Measurements from ENCODE around the gene RICTOR.

The RICTOR gene

GRCh38 chr5:39053189-39053588 is 21.0 kb downstream of the RICTOR start:
- no peaks in the 10 kb centered on the region for H3K9me3 ChIP-seq (ENCODE audit: low read length)
- no peak overlapping the region for H2AFZ ChIP-seq (ENCODE audit: low read length)
- TF ChIP-seq EZH2 (IDR thresholded peaks at IDR 0.05; ENCODE audit: borderline replicate concordance, low read length), result no peak
- TF ChIP-seq, protein P1, sequence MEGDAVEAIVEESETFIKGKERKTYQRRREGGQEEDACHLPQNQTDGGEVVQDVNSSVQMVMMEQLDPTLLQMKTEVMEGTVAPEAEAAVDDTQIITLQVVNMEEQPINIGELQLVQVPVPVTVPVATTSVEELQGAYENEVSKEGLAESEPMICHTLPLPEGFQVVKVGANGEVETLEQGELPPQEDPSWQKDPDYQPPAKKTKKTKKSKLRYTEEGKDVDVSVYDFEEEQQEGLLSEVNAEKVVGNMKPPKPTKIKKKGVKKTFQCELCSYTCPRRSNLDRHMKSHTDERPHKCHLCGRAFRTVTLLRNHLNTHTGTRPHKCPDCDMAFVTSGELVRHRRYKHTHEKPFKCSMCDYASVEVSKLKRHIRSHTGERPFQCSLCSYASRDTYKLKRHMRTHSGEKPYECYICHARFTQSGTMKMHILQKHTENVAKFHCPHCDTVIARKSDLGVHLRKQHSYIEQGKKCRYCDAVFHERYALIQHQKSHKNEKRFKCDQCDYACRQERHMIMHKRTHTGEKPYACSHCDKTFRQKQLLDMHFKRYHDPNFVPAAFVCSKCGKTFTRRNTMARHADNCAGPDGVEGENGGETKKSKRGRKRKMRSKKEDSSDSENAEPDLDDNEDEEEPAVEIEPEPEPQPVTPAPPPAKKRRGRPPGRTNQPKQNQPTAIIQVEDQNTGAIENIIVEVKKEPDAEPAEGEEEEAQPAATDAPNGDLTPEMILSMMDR (IDR thresholded peaks at IDR 0.05; ENCODE audit: low read length), result no peak
- no peak overlapping the region for H3K27ac ChIP-seq (ENCODE audit: low read depth, low read length, poor library complexity, severe bottlenecking)
- H3K36me3 ChIP-seq (ENCODE audit: insufficient read depth, low read length), result 0 out of 2 replicates have a peak, but pooled peaks cover 16% of the 10 kb centered on the region
- no peak overlapping the region for H3K4me2 ChIP-seq (ENCODE audit: low read length)
- H3K79me2 ChIP-seq (ENCODE audit: insufficient read depth, low read length), result peaks cover 79% of the 10 kb centered on the region
- no peaks in the 10 kb centered on the region for H3K27me3 ChIP-seq (ENCODE audit: insufficient read depth, low read length)
- no peak overlapping the region for H3K4me3 ChIP-seq (ENCODE audit: low read depth, low read length, poor library complexity, severe bottlenecking)
- no peaks in the 10 kb centered on the region for H3K9me2 ChIP-seq (ENCODE audit: low read depth, low read length)
- H3K4me1 ChIP-seq (ENCODE audit: insufficient read depth, low read length, severe bottlenecking), result peaks cover 6% of the 10 kb centered on the region
- no peaks in the 10 kb centered on the region for H3F3A ChIP-seq (ENCODE audit: insufficient read depth, low read length)
- H3K9ac ChIP-seq (ENCODE audit: low read length), result no peak overlapping the region
- H4K20me1 ChIP-seq (ENCODE audit: insufficient read depth, low read length), result no peaks in the 10 kb centered on the region

- Histone ChIP-seq H3K36me3 (ENCODE audit: insufficient read depth, low read length) (0 out of 2 replicates have a peak, but pooled peaks cover 16% of the 10 kb centered on the region), H3K27me3 (ENCODE audit: insufficient read depth, low read length) (no peaks in the 10 kb centered on the region), H3F3A (ENCODE audit: insufficient read depth, low read length) (no peaks in the 10 kb centered on the region), H3K9me3 (ENCODE audit: low read length) (0 out of 2 replicates have a peak, but pooled peaks cover 2% of the 10 kb centered on the region), H4K20me1 (ENCODE audit: insufficient read depth, low read length) (no peaks in the 10 kb centered on the region), H3K27ac (ENCODE audit: low read depth, low read length, poor library complexity, severe bottlenecking) (no peak overlapping the region), H3K9ac (ENCODE audit: low read length) (no peak overlapping the region), H3K4me1 (ENCODE audit: insufficient read depth, low read length, severe bottlenecking) (no peaks in the 10 kb centered on the region), H3K79me2 (ENCODE audit: insufficient read depth, low read length) (peaks cover 79% of the 10 kb centered on the region), H2AFZ (ENCODE audit: low read length) (no peak overlapping the region), H3K9me2 (ENCODE audit: low read depth, low read length) (no peaks in the 10 kb centered on the region), H3K4me3 (ENCODE audit: low read depth, low read length, poor library complexity, severe bottlenecking) (no peak overlapping the region), H3K4me2 (ENCODE audit: low read length) (no peak overlapping the region)
- TF ChIP-seq EZH2 (IDR thresholded peaks at IDR 0.05; ENCODE audit: borderline replicate concordance, low read length), result no peak
- TF ChIP-seq, protein P1 (IDR thresholded peaks at IDR 0.05; ENCODE audit: low read length), result no peak
Observed at GRCh38 chr5:39052141-39052540, 22.1 kb downstream of the RICTOR start.

DNA sequence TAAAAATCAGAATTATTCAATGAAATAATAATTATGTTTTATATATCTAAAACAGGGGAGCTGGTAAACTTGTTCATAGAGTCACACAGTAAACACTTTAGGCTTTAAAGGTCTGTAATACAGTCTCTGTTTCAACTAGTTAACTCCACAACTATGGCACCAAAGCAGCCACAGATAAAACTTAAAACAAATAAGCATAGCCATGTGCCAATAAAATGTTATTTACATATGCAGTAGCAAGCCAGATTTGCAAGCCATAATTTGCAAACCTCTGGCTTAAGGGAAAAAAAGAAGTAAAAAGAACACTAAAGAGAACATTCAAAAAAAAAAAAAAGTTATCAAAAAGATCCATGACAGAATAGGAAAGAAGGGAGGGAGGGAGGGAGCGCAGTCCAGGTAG is 24.9 kb downstream of the RICTOR start:
- H3K4me2 ChIP-seq (ENCODE audit: low read length), result no peak overlapping the region
- H4K20me1 ChIP-seq (ENCODE audit: insufficient read depth, low read length), result no peaks in the 10 kb centered on the region
- H3K9ac ChIP-seq (ENCODE audit: low read length), result no peak overlapping the region
- H3K4me3 ChIP-seq (ENCODE audit: low read depth, low read length, poor library complexity, severe bottlenecking), result no peak overlapping the region
- 0 out of 2 replicates have a peak, but pooled peaks cover 2% of the 10 kb centered on the region for H3K9me3 ChIP-seq (ENCODE audit: low read length)
- peaks cover 82% of the 10 kb centered on the region for H3K79me2 ChIP-seq (ENCODE audit: insufficient read depth, low read length)
- H2AFZ ChIP-seq (ENCODE audit: low read length), result no peak overlapping the region
- no peaks in the 10 kb centered on the region for H3F3A ChIP-seq (ENCODE audit: insufficient read depth, low read length)
- 0 out of 2 replicates have a peak, but pooled peaks cover 6% of the 10 kb centered on the region for H3K36me3 ChIP-seq (ENCODE audit: insufficient read depth, low read length)
- no peaks in the 10 kb centered on the region for H3K4me1 ChIP-seq (ENCODE audit: insufficient read depth, low read length, severe bottlenecking)
- TF ChIP-seq, protein P1 (IDR thresholded peaks at IDR 0.05; ENCODE audit: low read length), result no peak
- no peak for TF ChIP-seq EZH2 (IDR thresholded peaks at IDR 0.05; ENCODE audit: borderline replicate concordance, low read length)
- H3K27me3 ChIP-seq (ENCODE audit: insufficient read depth, low read length), result no peaks in the 10 kb centered on the region
- H3K27ac ChIP-seq (ENCODE audit: low read depth, low read length, poor library complexity, severe bottlenecking), result no peak overlapping the region
- no peaks in the 10 kb centered on the region for H3K9me2 ChIP-seq (ENCODE audit: low read depth, low read length)
